HEK293 (cell line): Measurements from ENCODE around the gene PXYLP1.

Source experiments
- CTCF ChIA-PET: fragments of 350-600 bp; formaldehyde crosslinking; extraction: SDS; loops from one replicate; lab custom pipeline; 2021; ENCODE audit warnings: antibody characterized with exemption; lab: Yijun Ruan, JAX
- POLR2A ChIA-PET: fragments of 300-600 bp; formaldehyde crosslinking; extraction: SDS; loops from one replicate; lab custom pipeline; 2020; ENCODE audit warnings: antibody characterized with exemption, inconsistent platforms; lab: Yijun Ruan, JAX
- H3K27ac ChIP-seq: fragments of 200-500 bp; sonication (Bioruptor generic); 2 replicates; pipeline ENCODE4 v1.5.1; 2014; ENCODE audit warnings: low read depth, low read length, control low read depth, inconsistent platforms; ENCODE audit errors: extremely low read depth
- H3K36me3 ChIP-seq, 2 experiments: fragments of 200-500 bp in 1 of 2; sonication (Bioruptor generic) in 1 of 2; 1 replicate in 1 of 2; 2 replicates in 1 of 2; pipeline ENCODE4 v1.5.1; 2014 to 2017; ENCODE audit warnings: inconsistent platforms in 2 of 2, low read length in 2 of 2; ENCODE audit not compliant: control insufficient read depth in 2 of 2, insufficient read depth in 1 of 2
- H3K4me1 ChIP-seq: fragments of 200-500 bp; sonication (Bioruptor generic); 2 replicates; pipeline ENCODE4 v1.5.1; 2014; ENCODE audit warnings: mild to moderate bottlenecking, low read length, inconsistent platforms; ENCODE audit not compliant: control insufficient read depth, insufficient read depth
- H3K4me3 ChIP-seq: 2 replicates; pipeline ENCODE4 v1.5.1; 2011; ENCODE audit warnings: low read depth, mild to moderate bottlenecking, control low read depth, low read length, moderate library complexity
- H3K9me3 ChIP-seq: fragments of 200-500 bp; sonication (Bioruptor generic); 2 replicates; pipeline ENCODE4 v1.5.1; 2014; ENCODE audit warnings: low read depth, low read length, inconsistent platforms; ENCODE audit not compliant: control insufficient read depth, insufficient read depth
- BCL6B ChIP-seq: fragments of 450-650 bp; formaldehyde crosslinking; IDR thresholded peaks from 2 replicates; pipeline ENCODE4 v1.5.1; 2017; ENCODE audit warnings: missing biosample characterization, missing genetic modification characterization
- GLIS2 ChIP-seq: fragments of 450-650 bp; formaldehyde crosslinking; IDR thresholded peaks from 2 replicates; pipeline ENCODE4 v1.5.1; 2016; ENCODE audit warnings: missing biosample characterization, missing genetic modification characterization
- HOXC10 ChIP-seq: sonication (generic); formaldehyde crosslinking; IDR thresholded peaks from 2 replicates; pipeline ENCODE4 v1.8.1; 2023; ENCODE audit warnings: mild to moderate bottlenecking, missing genetic modification reagents
- KLF17 ChIP-seq: fragments of 450-650 bp; formaldehyde crosslinking; IDR thresholded peaks from 2 replicates; pipeline ENCODE4 v1.5.1; 2016; ENCODE audit warnings: missing biosample characterization, missing genetic modification characterization
- MEIS1 ChIP-seq: sonication (generic); formaldehyde crosslinking; IDR thresholded peaks from 2 replicates; pipeline ENCODE4 v1.8.1; 2022; ENCODE audit warnings: missing genetic modification reagents, mild to moderate bottlenecking, borderline replicate concordance
- OSR2 ChIP-seq: fragments of 450-650 bp; formaldehyde crosslinking; IDR thresholded peaks from 2 replicates; pipeline ENCODE4 v1.5.1; 2016; ENCODE audit warnings: missing biosample characterization, missing genetic modification characterization
- SALL2 ChIP-seq: fragments of 450-650 bp; formaldehyde crosslinking; IDR thresholded peaks from 2 replicates; pipeline ENCODE4 v1.5.0; 2017; ENCODE audit warnings: missing biosample characterization, mild to moderate bottlenecking, missing genetic modification characterization, borderline replicate concordance
- ZBTB11 ChIP-seq: fragments of 450-650 bp; formaldehyde crosslinking; conservative IDR thresholded peaks from 2 replicates; pipeline ENCODE4 v1.5.1; 2016; ENCODE audit warnings: low read depth, missing biosample characterization, missing genetic modification characterization
- ZBTB48 ChIP-seq: fragments of 450-650 bp; formaldehyde crosslinking; IDR thresholded peaks from 2 replicates; pipeline ENCODE4 v1.5.1; 2016; ENCODE audit warnings: missing biosample characterization, missing genetic modification characterization
- ZBTB7A ChIP-seq: fragments of 450-650 bp; formaldehyde crosslinking; IDR thresholded peaks from 2 replicates; pipeline ENCODE4 v1.5.1; 2016; ENCODE audit warnings: low read depth, missing biosample characterization, missing genetic modification characterization
- ZNF148 ChIP-seq: fragments of 450-650 bp; formaldehyde crosslinking; IDR thresholded peaks from 2 replicates; pipeline ENCODE4 v1.5.0; 2017; ENCODE audit warnings: missing biosample characterization, missing genetic modification characterization, borderline replicate concordance
- ZNF2 ChIP-seq: fragments of 450-650 bp; formaldehyde crosslinking; IDR thresholded peaks from 2 replicates; pipeline ENCODE4 v1.5.1; 2016; ENCODE audit warnings: missing biosample characterization, missing genetic modification characterization
- ZNF311 ChIP-seq: fragments of 450-650 bp; formaldehyde crosslinking; IDR thresholded peaks from 2 replicates; pipeline ENCODE4 v1.5.1; 2017; ENCODE audit warnings: missing biosample characterization, missing genetic modification characterization, borderline replicate concordance
- ZNF341 ChIP-seq: fragments of 450-650 bp; formaldehyde crosslinking; IDR thresholded peaks from 2 replicates; pipeline ENCODE4; 2016; ENCODE audit warnings: low read depth, missing biosample characterization, missing genetic modification characterization
- ZNF366 ChIP-seq: fragments of 450-650 bp; formaldehyde crosslinking; conservative IDR thresholded peaks from 2 replicates; pipeline ENCODE4 v1.5.1; 2016; ENCODE audit warnings: missing biosample characterization, missing genetic modification characterization
- ZNF398 ChIP-seq: fragments of 450-650 bp; formaldehyde crosslinking; IDR thresholded peaks from 2 replicates; pipeline ENCODE4 v1.5.1; 2017; ENCODE audit warnings: missing biosample characterization, missing genetic modification characterization
- ZNF404 ChIP-seq: fragments of 450-650 bp; formaldehyde crosslinking; IDR thresholded peaks from 2 replicates; pipeline ENCODE4 v1.5.1; 2017; ENCODE audit warnings: missing biosample characterization, missing genetic modification characterization
- ZNF416 ChIP-seq: fragments of 450-650 bp; formaldehyde crosslinking; IDR thresholded peaks from 2 replicates; pipeline ENCODE4 v1.5.1; 2016; ENCODE audit warnings: missing biosample characterization, missing genetic modification characterization
- ZNF426 ChIP-seq: fragments of 450-650 bp; formaldehyde crosslinking; IDR thresholded peaks from 2 replicates; pipeline ENCODE4 v1.5.1; 2017; ENCODE audit warnings: missing biosample characterization, missing genetic modification characterization, mild to moderate bottlenecking, inconsistent platforms, moderate library complexity
- ZNF529 ChIP-seq: fragments of 450-650 bp; formaldehyde crosslinking; IDR thresholded peaks from 2 replicates; pipeline ENCODE4 v1.5.1; 2017; ENCODE audit warnings: missing genetic modification characterization, missing biosample characterization; ENCODE audit not compliant: insufficient replicate concordance
- ZNF654 ChIP-seq: fragments of 450-650 bp; formaldehyde crosslinking; IDR thresholded peaks from 2 replicates; pipeline ENCODE4 v1.5.1; 2016; ENCODE audit warnings: low read depth, missing biosample characterization, missing genetic modification characterization
- ZNF658 ChIP-seq: fragments of 450-650 bp; formaldehyde crosslinking; IDR thresholded peaks from 2 replicates; pipeline ENCODE4; 2016; ENCODE audit warnings: missing biosample characterization, missing genetic modification characterization
- ZNF701 ChIP-seq: fragments of 450-650 bp; formaldehyde crosslinking; IDR thresholded peaks from 2 replicates; pipeline ENCODE4 v1.5.1; 2016; ENCODE audit warnings: missing biosample characterization, missing genetic modification characterization
- ZNF704 ChIP-seq: fragments of 450-650 bp; formaldehyde crosslinking; IDR thresholded peaks from 2 replicates; pipeline ENCODE4 v1.5.1; 2016; ENCODE audit warnings: missing biosample characterization, missing genetic modification characterization
- ZNF76 ChIP-seq: fragments of 450-650 bp; formaldehyde crosslinking; IDR thresholded peaks from 2 replicates; pipeline ENCODE4; 2016; ENCODE audit warnings: low read depth, missing biosample characterization, missing genetic modification characterization, borderline replicate concordance

The PXYLP1 gene

GRCh38 chr3:141253326-141253725 lies 21.7 kb downstream of the PXYLP1 start:
- no peak for TF ChIP-seq ZNF416 (tag by site-specific recombination)
- TF ChIP-seq ZNF366 (tag by site-specific recombination), result no peak
- TF ChIP-seq ZBTB11, result no peak
- TF ChIP-seq SALL2 (tag by site-specific recombination), result no peak
- no peak for TF ChIP-seq ZNF2 (tag by site-specific recombination)
- no peak for TF ChIP-seq ZNF426 (tag by site-specific recombination)
- Histone ChIP-seq H3K27ac (no peak overlapping the region), H3K4me3 (no peak overlapping the region), H3K4me1 (no peaks in the 10 kb centered on the region), H3K36me3 (no peaks in the 10 kb centered on the region), H3K9me3 (no peaks in the 10 kb centered on the region)
- CTCF ChIA-PET, result interaction anchor here (4.0 kb wide), 1 partner anchor 21 kb away, joined by 38 read pairs; the partner anchor contains the start of gene PXYLP1
- POLR2A ChIA-PET, result no interaction called here

GRCh38 chr3:141253811-141254210 lies 22.2 kb downstream of the PXYLP1 start:
- Histone ChIP-seq H3K4me1 (no peaks in the 10 kb centered on the region), H3K36me3 (no peaks in the 10 kb centered on the region), H3K9me3 (no peaks in the 10 kb centered on the region), H3K4me3 (no peak overlapping the region), H3K27ac (no peak overlapping the region)
- CTCF ChIA-PET, result interaction anchor here (0.8 to 4.0 kb wide), 5 partner anchors 8 to 21 kb away, joined by 4 to 38 read pairs (median 8); partner anchors contain the start of gene PXYLP1
- POLR2A ChIA-PET, result no interaction called here
- TF ChIP-seq ZNF341 (tag by site-specific recombination), result no peak
- TF ChIP-seq ZNF654 (tag by site-specific recombination), result no peak
- TF ChIP-seq ZNF398 (tag by site-specific recombination), result no peak
- TF ChIP-seq BCL6B (tag by site-specific recombination), result no peak
- no peak for TF ChIP-seq GLIS2 (tag by site-specific recombination)
- no peak for TF ChIP-seq MEIS1
- TF ChIP-seq ZNF311 (tag by site-specific recombination), result no peak
- no peak for TF ChIP-seq ZNF658 (tag by site-specific recombination)
- TF ChIP-seq ZNF701 (tag by site-specific recombination), result no peak
- TF ChIP-seq ZNF529 (tag by site-specific recombination), result no peak
- no peak for TF ChIP-seq KLF17 (tag by site-specific recombination)
- no peak for TF ChIP-seq ZBTB48
- TF ChIP-seq ZNF704 (tag by site-specific recombination), result no peak
- TF ChIP-seq ZNF76 (tag by site-specific recombination), result no peak
- TF ChIP-seq ZBTB7A (tag by site-specific recombination), result no peak
- TF ChIP-seq ZNF404 (tag by site-specific recombination), result no peak
- no peak for TF ChIP-seq HOXC10 (CRISPR knock-in tag)
- TF ChIP-seq ZNF148 (tag by site-specific recombination), result no peak
- TF ChIP-seq OSR2 (tag by site-specific recombination), result no peak
